IPS DF 6.9 (cell line): Measurements from ENCODE around the gene HOXB5.

Experiments used
- DNase-seq: peaks from one replicate; pipeline ENCODE4 v3.0.0-alpha.2; 2013; ENCODE audit warnings: low read depth, low spot score
- H3K27ac ChIP-seq: one replicate; pipeline ENCODE4 v1.5.1; 2013; ENCODE audit warnings: low read length, control low read depth
- H3K27me3 ChIP-seq: 2 replicates; pipeline ENCODE4 v1.6.1; 2013; ENCODE audit warnings: mild to moderate bottlenecking, low read length; ENCODE audit not compliant: control insufficient read depth, insufficient read depth
- H3K36me3 ChIP-seq: 2 replicates; pipeline ENCODE4 v1.6.1; 2013; ENCODE audit warnings: low read length; ENCODE audit not compliant: control insufficient read depth, insufficient read depth
- H3K4me1 ChIP-seq: 2 replicates; pipeline ENCODE4 v1.6.1; 2013; ENCODE audit warnings: low read length; ENCODE audit not compliant: control insufficient read depth, insufficient read depth
- H3K4me3 ChIP-seq: 2 replicates; pipeline ENCODE4 v1.5.1; 2013; ENCODE audit warnings: mild to moderate bottlenecking, low read length
- H3K9me3 ChIP-seq: 2 replicates; pipeline ENCODE4 v1.6.1; 2013; ENCODE audit warnings: low read length, inconsistent platforms; ENCODE audit not compliant: control insufficient read depth, insufficient read depth
- WGBS: extraction: QIAGEN DNeasy Blood & Tissue Kit; methylation state at CpG from one replicate; pipeline ENCODE4 v1.1.7; 2013; ENCODE audit warnings: mixed read lengths, missing lambda C conversion rate; ENCODE audit not compliant: insufficient read length, insufficient coverage; 5-methylcytosine and 5-hydroxymethylcytosine counted together

The HOXB5 gene

DNA sequence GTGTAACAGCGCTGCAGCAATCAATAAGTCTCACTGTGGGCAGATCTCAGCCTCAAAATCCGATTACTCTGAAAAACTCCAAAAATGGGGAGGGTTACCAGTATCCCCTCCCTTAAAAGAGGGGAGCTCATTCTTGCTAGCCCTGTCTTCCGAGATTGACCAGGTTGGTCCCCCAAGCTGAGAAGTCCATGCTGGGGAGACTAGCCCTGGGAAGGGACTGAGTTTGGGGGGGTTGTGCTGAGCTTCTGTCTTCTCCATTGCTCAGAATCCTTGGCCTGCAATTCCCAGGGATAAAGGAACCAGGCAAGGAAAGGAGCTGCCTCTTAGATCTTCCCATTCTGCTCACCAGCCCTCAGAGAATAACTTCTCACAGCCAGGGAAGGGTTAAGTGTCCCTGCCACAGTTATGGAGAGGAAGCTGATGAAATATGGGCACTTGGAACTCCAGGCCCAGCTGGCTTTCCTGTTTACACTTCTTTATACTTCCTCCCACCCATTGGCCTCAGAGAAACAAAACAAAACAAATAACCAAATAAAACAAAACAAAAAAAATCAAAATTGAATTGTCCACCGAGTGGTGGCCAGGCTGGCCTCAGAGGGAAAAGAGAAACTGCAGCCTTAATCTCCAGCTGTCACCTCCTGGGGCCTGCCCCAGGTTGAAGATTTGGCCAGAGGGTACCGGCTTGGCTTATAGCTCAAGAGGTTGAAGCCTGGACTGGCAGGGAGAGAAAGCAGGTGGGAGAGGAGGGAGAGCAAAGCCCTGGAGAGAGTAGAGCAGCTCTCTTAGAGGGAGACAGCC is 6.1 kb downstream of the HOXB5 start:
- no CpG with 5 or more reads among the region's 5 CpGs for WGBS
- peaks cover 2% of the 10 kb centered on the region; the same call in 1 of the 2 replicates for H3K4me1 ChIP-seq
- peaks cover 98% of the 10 kb centered on the region for H3K27me3 ChIP-seq
- H3K27ac ChIP-seq, result no peak overlapping the region
- H3K36me3 ChIP-seq, result no peaks in the 10 kb centered on the region
- H3K4me3 ChIP-seq, result no peak overlapping the region
- no peak for DNase-seq
- no peaks in the 10 kb centered on the region for H3K9me3 ChIP-seq

DNA sequence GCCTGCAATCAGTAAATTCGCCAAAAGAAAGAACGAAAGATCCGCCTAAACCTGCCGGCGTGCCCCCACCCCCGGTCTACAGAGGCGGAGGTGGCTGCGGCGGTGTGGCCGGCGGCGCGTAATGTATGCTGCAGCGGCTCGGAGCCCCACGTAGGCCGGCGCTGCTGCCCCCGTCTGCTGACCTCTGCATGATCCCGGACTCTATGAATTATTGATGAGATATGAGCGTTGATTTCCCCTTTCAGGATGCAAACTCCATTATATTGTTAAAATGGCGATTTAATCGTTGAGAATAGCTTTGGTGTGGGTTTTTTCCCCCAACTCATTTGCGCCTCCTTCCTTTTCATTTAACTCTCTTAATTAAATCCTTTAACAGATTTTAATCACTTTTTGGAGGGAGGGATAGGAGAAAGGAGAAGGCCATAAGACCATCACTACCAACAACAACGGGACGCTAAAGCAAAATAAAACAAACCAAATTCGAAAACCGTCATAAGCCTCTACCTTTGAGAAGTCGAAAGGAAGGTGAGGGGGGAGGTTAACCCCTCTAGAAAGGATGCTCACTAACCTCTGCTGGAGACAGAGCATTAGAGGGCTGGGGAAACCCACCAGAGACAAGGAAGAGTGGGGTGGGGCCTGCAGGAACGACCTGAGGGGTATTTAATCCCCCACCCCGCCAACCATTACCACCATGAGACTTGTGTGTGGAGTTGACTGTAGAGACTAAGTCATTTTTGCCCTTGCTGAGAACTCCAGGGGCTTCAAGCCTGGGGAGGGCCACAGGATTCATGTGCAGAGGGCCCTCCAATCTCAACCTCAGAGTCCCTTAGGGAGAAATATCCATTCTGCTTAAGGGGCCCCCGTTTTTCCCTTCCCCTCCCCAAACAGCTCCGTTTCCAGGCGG is 7.0 kb downstream of the HOXB5 start:
- Histone ChIP-seq H3K4me3 (no peak overlapping the region), H3K4me1 (peaks cover 3% of the 10 kb centered on the region; the same call in 1 of the 2 replicates), H3K27ac (no peak overlapping the region), H3K27me3 (peaks cover 98% of the 10 kb centered on the region), H3K36me3 (no peaks in the 10 kb centered on the region), H3K9me3 (no peaks in the 10 kb centered on the region)
- DNase-seq, result no peak
- WGBS, result no CpG with 5 or more reads among the region's 34 CpGs

DNA sequence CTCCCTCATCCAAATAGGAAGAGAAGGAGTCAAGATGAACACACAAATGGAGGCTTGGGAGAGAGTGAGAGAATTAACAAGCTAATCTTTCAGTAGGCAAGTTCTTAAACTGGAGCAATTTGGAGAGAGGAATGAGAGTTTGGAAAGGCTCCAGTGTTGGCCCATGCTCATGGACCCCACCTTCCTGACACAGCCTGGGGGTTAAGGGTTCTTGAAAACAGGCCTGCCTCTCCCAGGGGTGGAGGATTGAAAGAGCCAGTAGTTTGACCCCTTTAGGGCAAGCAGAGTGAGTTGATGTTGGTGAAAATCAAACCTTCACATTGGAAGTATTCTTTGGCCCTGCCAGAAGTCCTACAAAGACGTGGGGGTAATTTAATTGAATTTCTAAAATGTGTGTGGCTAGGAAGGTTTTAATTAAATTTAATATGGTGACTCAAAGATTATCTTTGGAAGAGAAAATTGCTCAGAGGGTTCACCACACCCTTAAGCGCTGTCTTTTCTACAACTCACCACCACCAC is 9.3 kb downstream of the HOXB5 start:
- whole genome bisulfite sequencing, result no CpG with 5 or more reads among the region's 2 CpGs
- no peak overlapping the region for H3K4me3 ChIP-seq
- no peak overlapping the region for H3K27ac ChIP-seq

DNA sequence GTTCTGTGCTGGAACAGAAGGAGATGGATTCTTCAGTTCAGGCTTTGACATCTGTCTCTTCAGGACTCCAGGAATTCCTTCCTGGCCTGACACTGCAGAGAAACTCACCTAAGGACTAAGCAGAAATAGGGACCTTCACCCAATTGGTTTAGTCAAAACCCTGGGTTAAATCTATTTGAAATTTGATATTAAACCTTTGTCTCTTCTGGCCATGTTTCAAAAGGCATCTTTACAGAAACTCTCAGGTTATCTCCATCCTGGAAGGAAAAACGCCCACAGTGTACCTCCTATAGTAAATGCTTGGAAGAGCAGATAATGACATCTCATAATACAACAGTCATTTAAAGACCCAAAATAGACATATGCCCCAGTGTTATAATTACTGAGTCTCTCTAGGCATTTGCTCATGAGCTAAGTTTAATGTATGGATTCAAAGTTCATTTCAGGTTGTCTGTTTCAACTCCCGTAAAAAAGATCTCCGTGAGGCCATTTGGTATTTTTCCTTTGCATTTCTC is 9.8 kb downstream of the HOXB5 start:
- Histone ChIP-seq H3K9me3 (no peaks in the 10 kb centered on the region), H3K27me3 (peaks cover 98% of the 10 kb centered on the region), H3K27ac (no peak overlapping the region), H3K36me3 (no peaks in the 10 kb centered on the region), H3K4me1 (peaks cover 2% of the 10 kb centered on the region; the same call in 1 of the 2 replicates), H3K4me3 (no peak overlapping the region)
- DNase-seq, result no peak
- no CpG with 5 or more reads among the region's 3 CpGs for WGBS

More for the DNA sequence above, 9.3 kb downstream of the HOXB5 start:
- peaks cover 98% of the 10 kb centered on the region for H3K27me3 ChIP-seq
- no peak for DNase-seq
- H3K4me1 ChIP-seq, result peaks cover 2% of the 10 kb centered on the region; the same call in 1 of the 2 replicates
- H3K36me3 ChIP-seq, result no peaks in the 10 kb centered on the region
- no peaks in the 10 kb centered on the region for H3K9me3 ChIP-seq

DNA sequence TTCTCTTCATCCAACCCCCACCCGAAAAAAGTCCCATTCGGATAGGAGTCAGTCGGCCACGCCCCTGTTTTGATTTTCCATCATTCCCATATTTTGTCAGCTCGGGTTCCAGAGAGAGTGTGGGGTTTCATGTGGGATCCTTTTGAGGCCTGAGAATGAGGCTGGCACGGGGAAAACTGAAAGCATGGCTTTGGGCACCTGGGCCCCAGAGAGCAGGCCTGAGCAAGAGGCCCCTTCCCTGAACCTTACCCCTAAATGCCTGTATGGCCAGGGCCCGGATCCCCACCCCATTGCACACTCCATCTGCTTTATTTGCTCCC is 10.9 kb downstream of the HOXB5 start:
- DNase-seq, result no peak
- Histone ChIP-seq H3K36me3 (no peaks in the 10 kb centered on the region), H3K4me1 (peaks cover 3% of the 10 kb centered on the region; the same call in 1 of the 2 replicates), H3K9me3 (no peaks in the 10 kb centered on the region), H3K4me3 (no peak overlapping the region), H3K27ac (no peak overlapping the region), H3K27me3 (peaks cover 96% of the 10 kb centered on the region)
- WGBS, result no CpG with 5 or more reads among the region's 7 CpGs

DNA sequence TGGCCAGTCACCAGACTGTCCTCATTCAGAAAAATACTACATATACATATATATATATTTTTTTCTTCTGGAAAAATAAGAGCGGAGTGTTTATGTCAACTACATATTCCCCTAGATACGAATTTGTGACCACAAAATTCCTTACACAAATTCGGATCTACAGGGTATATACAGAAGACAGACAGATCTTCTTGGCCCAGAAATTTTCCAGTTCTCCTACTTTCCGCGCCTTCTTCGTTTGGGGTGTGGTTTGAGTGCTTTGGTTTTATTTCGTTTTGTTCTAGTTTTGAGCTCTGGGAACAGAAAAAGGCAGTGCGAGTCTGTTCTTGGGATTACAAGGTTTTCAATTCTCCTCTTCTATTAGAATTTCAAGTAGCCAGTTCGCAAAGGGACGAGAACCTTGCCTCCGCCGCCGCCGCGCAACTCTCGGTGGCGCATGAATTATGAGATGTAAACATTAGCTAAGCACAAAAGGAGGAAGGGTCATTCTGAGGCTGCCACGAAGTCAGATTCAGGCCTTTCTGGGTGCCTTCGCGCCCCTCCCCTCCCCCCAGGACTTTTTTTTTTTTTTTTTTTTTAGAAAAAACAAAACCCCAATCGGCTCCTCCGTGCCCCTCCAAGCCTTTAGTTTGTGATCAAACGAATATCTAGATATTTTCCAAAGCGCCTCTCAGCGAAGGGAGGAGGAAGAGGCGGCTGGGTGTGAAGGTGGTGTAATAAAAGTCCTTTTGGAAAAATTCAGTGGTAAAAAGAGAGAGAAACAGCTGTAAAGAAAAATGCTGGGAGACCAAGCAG is 13.6 kb downstream of the HOXB5 start:
- Histone ChIP-seq H3K4me3 (no peak overlapping the region), H3K9me3 (no peaks in the 10 kb centered on the region), H3K27ac (no peak overlapping the region), H3K36me3 (no peaks in the 10 kb centered on the region), H3K27me3 (peaks cover 96% of the 10 kb centered on the region), H3K4me1 (peaks cover 3% of the 10 kb centered on the region; the same call in 1 of the 2 replicates)
- WGBS, result no CpG with 5 or more reads among the region's 26 CpGs
- no peak for DNase-seq

DNA sequence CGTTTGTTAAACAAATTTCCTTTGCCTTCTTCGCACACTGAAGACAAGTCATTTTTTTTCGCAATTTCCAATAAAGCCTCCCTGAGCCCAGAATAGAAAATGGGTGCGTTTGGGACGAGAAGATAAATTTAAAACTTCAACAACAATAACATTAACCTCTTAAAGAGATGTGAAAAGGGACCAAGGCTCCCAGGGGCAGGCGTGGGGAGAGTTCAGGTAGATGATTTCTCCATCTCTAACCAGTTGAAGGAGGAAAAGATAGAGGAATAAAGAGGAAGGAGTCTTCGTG is 14.2 kb downstream of the HOXB5 start:
- H3K9me3 ChIP-seq, result no peaks in the 10 kb centered on the region
- no peak overlapping the region for H3K27ac ChIP-seq
- H3K27me3 ChIP-seq, result peaks cover 96% of the 10 kb centered on the region
- no peaks in the 10 kb centered on the region for H3K36me3 ChIP-seq
- H3K4me3 ChIP-seq, result no peak overlapping the region
- WGBS, result no CpG with 5 or more reads among the region's 7 CpGs
- DNase-seq, result no peak
- peaks cover 3% of the 10 kb centered on the region; the same call in 1 of the 2 replicates for H3K4me1 ChIP-seq

DNA sequence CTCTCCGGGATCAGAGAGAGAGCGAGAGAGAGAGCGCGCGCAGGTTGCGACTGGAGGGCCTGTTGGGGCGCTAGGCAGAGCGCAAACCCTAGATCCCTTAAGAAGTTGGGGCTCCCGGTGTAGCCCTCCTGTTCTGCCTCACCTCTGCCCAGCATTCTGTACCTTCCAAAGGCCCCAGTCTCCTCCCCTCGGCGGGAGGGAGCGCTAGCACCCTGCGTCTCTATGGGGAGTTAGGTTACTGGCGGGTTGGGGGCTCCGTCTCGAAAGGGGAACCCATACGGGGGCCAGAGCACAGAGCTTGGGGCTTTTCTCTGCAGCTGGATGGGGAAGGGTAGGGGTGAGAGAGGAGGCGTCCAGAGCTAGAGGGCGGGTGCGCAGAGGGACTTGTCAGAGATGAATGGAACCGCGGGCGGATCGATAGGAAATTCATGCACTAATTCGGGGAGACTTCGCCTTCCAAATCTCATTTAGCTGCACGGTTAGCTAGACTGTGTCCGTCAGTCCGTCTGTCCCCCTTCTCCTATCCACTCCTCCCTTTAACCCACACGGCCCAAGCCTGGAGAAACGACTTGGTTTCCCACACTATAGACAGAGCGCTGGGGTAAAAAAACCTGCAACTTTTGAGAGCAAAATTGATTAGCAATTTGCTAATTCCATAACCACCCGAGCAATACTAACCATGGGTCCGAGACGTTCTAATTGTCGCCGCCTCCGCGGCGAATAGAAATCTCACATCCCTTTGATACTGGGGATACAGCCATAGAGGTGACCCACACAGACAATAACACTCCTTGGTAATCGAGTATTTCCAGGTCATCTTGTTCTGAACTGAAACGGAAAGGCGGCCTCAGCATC is 14.7 kb downstream of the HOXB5 start:
- H3K36me3 ChIP-seq, result no peaks in the 10 kb centered on the region
- no CpG with 5 or more reads among the region's 43 CpGs for WGBS
- H3K4me3 ChIP-seq, result no peak overlapping the region
- no peak overlapping the region for H3K27ac ChIP-seq
- H3K4me1 ChIP-seq, result peaks cover 5% of the 10 kb centered on the region; the same call in 1 of the 2 replicates
- H3K9me3 ChIP-seq, result no peaks in the 10 kb centered on the region
- peaks cover 96% of the 10 kb centered on the region for H3K27me3 ChIP-seq
- DNase-seq, result no peak

DNA sequence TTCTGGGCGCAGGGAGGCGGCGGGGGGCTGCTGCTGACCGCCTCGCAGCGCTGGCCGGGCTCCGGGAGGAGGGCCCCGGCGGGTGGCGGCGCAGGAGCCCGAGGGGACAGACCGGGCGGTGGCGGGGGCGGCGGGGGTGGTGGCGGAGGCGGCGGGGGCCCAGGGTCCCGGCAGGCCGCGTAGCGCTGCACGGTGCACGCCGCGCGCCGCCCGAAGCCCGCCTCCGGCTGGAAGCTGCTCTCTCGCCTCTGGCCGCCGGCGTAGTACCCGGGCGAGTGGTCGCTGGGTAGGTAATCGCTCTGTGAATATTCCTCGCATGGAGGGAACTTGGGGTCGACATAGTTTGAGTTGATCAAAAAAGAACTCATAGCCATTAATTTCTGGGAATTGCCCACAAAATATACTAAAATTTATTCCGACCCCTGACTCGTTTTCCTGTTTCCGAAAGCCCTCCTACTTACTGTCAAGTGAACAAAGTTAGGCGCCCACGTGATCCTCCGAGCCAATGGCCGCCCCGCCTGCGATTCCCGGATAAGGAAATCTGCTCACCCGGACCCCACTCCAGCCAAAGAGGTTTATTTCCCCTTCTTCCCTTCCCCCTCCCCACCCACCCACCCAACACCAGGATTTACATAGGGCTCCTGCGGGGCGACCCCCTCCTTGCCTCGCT is 15.5 kb downstream of the HOXB5 start, which contains the start of gene HOXB4:
Gene HOXB4 (minus strand): TSS at position 405 of the 670 bp plus-strand sequence. CDS start 31 bp downstream, at position 374.
- Histone ChIP-seq H3K27ac (no peak within 1 kb of the TSS), H3K4me3 (no peak within 1 kb of the TSS), H3K27me3 (peaks cover 96% of the 10 kb centered on the region), H3K9me3 (no peaks in the 10 kb centered on the region), H3K36me3 (no peaks in the 10 kb centered on the region), H3K4me1 (peaks cover 5% of the 10 kb centered on the region; the same call in 1 of the 2 replicates)
- no peak for DNase-seq
- WGBS, result no CpG with 5 or more reads among the region's 58 CpGs
